ENCODE measurements around the gene COMTD1. TPM values are rescaled to one million over a fixed set of nuclear protein-coding genes. Genes with fewer than 3 reads are reported as not detected.
"Not testable (repeated sequence)": the region's sequence is repeated elsewhere in the genome, so short reads cannot be mapped to it uniquely, and the experiment has no call there.

The COMTD1 gene
- total and polyA plus RNA-seq, 2 of the 4 experiments (the other 2 are of a cell fraction): 1.6 to 6.4 TPM

DNA sequence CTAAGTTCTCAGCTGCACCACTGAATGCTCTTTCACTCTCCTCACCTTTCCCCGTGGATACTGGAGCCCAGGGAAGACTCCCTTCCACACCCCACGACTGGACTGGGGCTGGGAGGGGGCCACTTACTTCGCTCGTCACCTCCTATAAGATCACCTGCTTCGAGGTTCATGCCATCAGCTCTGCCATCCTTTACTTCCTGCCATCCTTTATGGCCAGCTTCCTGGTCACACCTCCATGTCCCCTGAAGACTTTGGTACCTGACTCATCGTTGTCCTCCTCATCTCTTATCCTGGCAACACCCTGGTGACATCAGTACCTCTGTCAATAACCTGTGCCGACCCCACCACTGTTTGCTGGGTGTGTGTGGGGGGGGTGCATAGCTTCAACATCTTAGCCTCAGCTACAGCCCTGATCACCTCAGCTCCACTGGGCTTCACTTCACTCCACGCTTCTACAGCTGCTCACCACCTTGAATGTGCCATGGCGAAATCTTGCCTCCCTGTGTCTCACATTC, 33.9 kb downstream of the COMTD1 start:
- dilution Hi-C loops (cut with HindIII; ENCODE audit: low sequenced_read_pairs, unreplicated experiment): no loop called here
- no peak overlapping the region for H3K4me2 ChIP-seq (ENCODE audit: low read depth, low read length)

DNA sequence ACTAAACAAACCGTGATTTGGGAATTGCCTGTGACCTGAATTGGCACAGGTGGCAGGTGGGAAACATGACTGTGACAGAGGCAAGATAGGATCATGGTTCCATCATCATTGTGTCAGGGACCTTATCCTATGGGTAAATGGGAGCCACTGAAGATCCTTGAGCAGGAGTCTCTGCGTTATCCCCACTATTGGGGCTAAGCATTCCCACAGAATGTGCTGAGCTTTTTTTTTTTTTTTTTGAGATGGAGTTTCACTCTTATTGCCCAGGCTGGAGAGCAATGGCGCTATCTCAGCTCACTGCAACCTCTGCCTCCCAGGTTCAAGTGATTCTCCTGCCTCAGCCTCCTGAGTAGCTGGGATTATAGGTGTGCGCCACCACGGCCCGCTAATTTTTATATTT, 35.8 kb downstream of the COMTD1 start:
- DNase-seq; H2BK5ac ChIP-seq (ENCODE audit: low read depth, low read length, poor library complexity, severe bottlenecking); H4K20me1 ChIP-seq (ENCODE audit: insufficient read depth, low read length); H2BK15ac ChIP-seq (ENCODE audit: low read depth, low read length); H2BK20ac ChIP-seq (ENCODE audit: low read depth, low read length); H4K5ac ChIP-seq (ENCODE audit: low read depth, low read length); H3K36me3 ChIP-seq (ENCODE audit: control insufficient read depth, insufficient read depth, low read length); H2BK120ac ChIP-seq (ENCODE audit: low read depth, low read length); dilution Hi-C loops (cut with HindIII; ENCODE audit: low sequenced_read_pairs, unreplicated experiment); H2AK9ac ChIP-seq (replicated peaks; ENCODE audit: low read depth, low read length, poor library complexity); intact Hi-C loops (cut with micrococcal nuclease); H3K56ac ChIP-seq (ENCODE audit: extremely low read depth, insufficient read depth, low read length); H3K23ac ChIP-seq (ENCODE audit: low read depth, low read length); H4K91ac ChIP-seq (ENCODE audit: insufficient read depth, low read depth, low read length); H3K14ac ChIP-seq (replicated peaks; ENCODE audit: low read depth, low read length); H3K9me3 ChIP-seq (ENCODE audit: control insufficient read depth, insufficient read depth, low read length); BruUV-seq (replicated peaks); H3K4me3 ChIP-seq (ENCODE audit: insufficient read depth, low read depth, low read length); H2AFZ ChIP-seq (replicated peaks; ENCODE audit: low read length, poor library complexity); H4K8ac ChIP-seq (ENCODE audit: low read depth in 2 of 2, low read length in 2 of 2); H3K27me3 ChIP-seq (ENCODE audit: control insufficient read depth, insufficient read depth, low read length); ATAC-seq (ENCODE audit: low read depth); H3K27ac ChIP-seq (ENCODE audit: insufficient read depth, low read length); H3K9ac ChIP-seq (ENCODE audit: low read depth, low read length); H3K4me2 ChIP-seq (ENCODE audit: low read depth, low read length); in situ Hi-C loops (cut with MboI; ENCODE audit: low sequenced_read_pairs); H3K18ac ChIP-seq (ENCODE audit: low read depth, low read length): not testable (repeated sequence)
- 0 out of 2 replicates have a peak overlapping the region, but pooled peaks have one; percentile 4 for H3K4ac ChIP-seq (ENCODE audit: low read depth, low read length)
- POLR2A ChIA-PET (ENCODE audit: unreplicated experiment): interaction anchor here (0.6 kb wide), 1 partner anchor 16 kb away, joined by 5 read pairs; no protein-coding TSS in a partner anchor
- CTCF ChIA-PET: interaction anchor here (0.7 kb wide), 2 partner anchors 13 to 1164 kb away, joined by 4 read pairs; no protein-coding TSS in a partner anchor
- peaks cover 14 to 28% of the 10 kb centered on the region in 2 experiments; a peak in 3 of 4 replicates for H3K79me1 ChIP-seq (ENCODE audit: low read depth in 1 of 2, low read length in 2 of 2)
- peaks cover 23% of the 10 kb centered on the region for H3K4me1 ChIP-seq (ENCODE audit: control insufficient read depth, insufficient read depth, low read length)
- H3K9me1 ChIP-seq (ENCODE audit: insufficient read depth, low read length): peaks cover 30% of the 10 kb centered on the region
- WGBS, 2 experiments (ENCODE audit: extremely low coverage in 2 of 2, insufficient read length in 1 of 2): no CpG with 5 or more reads among the region's 6 CpGs
- H2AK5ac ChIP-seq (ENCODE audit: low read depth, low read length): peak overlapping the region; percentile 59

More for the DNA sequence above, 33.9 kb downstream of the COMTD1 start:
- Histone ChIP-seq H3K4ac (ENCODE audit: low read depth, low read length) (peak overlapping the region; percentile 91), H4K91ac (ENCODE audit: insufficient read depth, low read depth, low read length) (peak overlapping the region; percentile 41; the same call in 1 of the 2 replicates), H2BK5ac (ENCODE audit: low read depth, low read length, poor library complexity, severe bottlenecking) (peak overlapping the region; percentile 15), H3K56ac (ENCODE audit: extremely low read depth, insufficient read depth, low read length) (no peak overlapping the region), H2AK9ac (replicated peaks; ENCODE audit: low read depth, low read length, poor library complexity) (peak overlapping the region; percentile 21), H3K4me1 (ENCODE audit: control insufficient read depth, insufficient read depth, low read length) (peaks cover 11% of the 10 kb centered on the region), H3K23ac (ENCODE audit: low read depth, low read length) (no peak overlapping the region), H4K20me1 (ENCODE audit: insufficient read depth, low read length) (no peaks in the 10 kb centered on the region), H3K9ac (ENCODE audit: low read depth, low read length) (no peak overlapping the region), H2AFZ (replicated peaks; ENCODE audit: low read length, poor library complexity) (no peak overlapping the region), H3K27ac (ENCODE audit: insufficient read depth, low read length) (no peak overlapping the region), H3K4me3 (ENCODE audit: insufficient read depth, low read depth, low read length) (no peak overlapping the region), H2AK5ac (ENCODE audit: low read depth, low read length) (peak overlapping the region; percentile 93), H3K9me1 (ENCODE audit: insufficient read depth, low read length) (peaks cover 23% of the 10 kb centered on the region), H2BK120ac (ENCODE audit: low read depth, low read length) (peak overlapping the region; percentile 69), H4K8ac (ENCODE audit: low read depth in 2 of 2, low read length in 2 of 2) (peak overlapping the region in 1 of 2 experiments; percentile 77; a peak in 3 of 4 replicates), H3K9me3 (ENCODE audit: control insufficient read depth, insufficient read depth, low read length) (no peaks in the 10 kb centered on the region), H3K36me3 (ENCODE audit: control insufficient read depth, insufficient read depth, low read length) (no peaks in the 10 kb centered on the region), H3K79me1 (ENCODE audit: low read depth in 1 of 2, low read length in 2 of 2) (peaks cover 8 to 20% of the 10 kb centered on the region in 2 experiments; a peak in 3 of 4 replicates), H2BK20ac (ENCODE audit: low read depth, low read length) (peak overlapping the region; percentile 76), H4K5ac (ENCODE audit: low read depth, low read length) (peak overlapping the region; percentile 70; the same call in 1 of the 2 replicates), H3K27me3 (ENCODE audit: control insufficient read depth, insufficient read depth, low read length) (no peaks in the 10 kb centered on the region), H2BK15ac (ENCODE audit: low read depth, low read length) (peak overlapping the region; percentile 55; the same call in 2 of the 3 replicates), H3K14ac (replicated peaks; ENCODE audit: low read depth, low read length) (peak overlapping the region; percentile 77), H3K18ac (ENCODE audit: low read depth, low read length) (peak overlapping the region; percentile 29; the same call in 1 of the 2 replicates)
- in situ Hi-C loops (cut with MboI; ENCODE audit: low sequenced_read_pairs) (no loop called here), intact Hi-C loops (cut with micrococcal nuclease) (no loop called here)
- WGBS, 2 experiments (ENCODE audit: extremely low coverage in 2 of 2, insufficient read length in 1 of 2): 100% methylated on average over 2 of the region's 9 CpGs; no CpG with 5 or more reads in 1 of the 2 experiments
- DNase-seq: no peak
- BruUV-seq (replicated peaks): no TSS peak
- CTCF ChIA-PET: no interaction called here
- ATAC-seq (ENCODE audit: low read depth): no peak
- POLR2A ChIA-PET (ENCODE audit: unreplicated experiment): no interaction called here
- TF ChIP-seq BHLHE40 (IDR thresholded peaks at IDR 0.05; ENCODE audit: low read depth, low read length): no peak
- TF ChIP-seq, protein P1, sequence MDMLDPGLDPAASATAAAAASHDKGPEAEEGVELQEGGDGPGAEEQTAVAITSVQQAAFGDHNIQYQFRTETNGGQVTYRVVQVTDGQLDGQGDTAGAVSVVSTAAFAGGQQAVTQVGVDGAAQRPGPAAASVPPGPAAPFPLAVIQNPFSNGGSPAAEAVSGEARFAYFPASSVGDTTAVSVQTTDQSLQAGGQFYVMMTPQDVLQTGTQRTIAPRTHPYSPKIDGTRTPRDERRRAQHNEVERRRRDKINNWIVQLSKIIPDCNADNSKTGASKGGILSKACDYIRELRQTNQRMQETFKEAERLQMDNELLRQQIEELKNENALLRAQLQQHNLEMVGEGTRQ (IDR thresholded peaks at IDR 0.05; ENCODE audit: low read depth, low read length): no peak
- TF ChIP-seq CHD1 (IDR thresholded peaks at IDR 0.05; ENCODE audit: low read depth, low read length): no peak

Data from IMR-90 (cell line).